ENCODE data around the gene SMO. TPM values are rescaled to one million over a fixed set of nuclear protein-coding genes. Genes with fewer than 3 reads are reported as not detected.

SMO gene
- total RNA-seq, 1 experiment from 2014 or later, result 2.9 TPM

DNA sequence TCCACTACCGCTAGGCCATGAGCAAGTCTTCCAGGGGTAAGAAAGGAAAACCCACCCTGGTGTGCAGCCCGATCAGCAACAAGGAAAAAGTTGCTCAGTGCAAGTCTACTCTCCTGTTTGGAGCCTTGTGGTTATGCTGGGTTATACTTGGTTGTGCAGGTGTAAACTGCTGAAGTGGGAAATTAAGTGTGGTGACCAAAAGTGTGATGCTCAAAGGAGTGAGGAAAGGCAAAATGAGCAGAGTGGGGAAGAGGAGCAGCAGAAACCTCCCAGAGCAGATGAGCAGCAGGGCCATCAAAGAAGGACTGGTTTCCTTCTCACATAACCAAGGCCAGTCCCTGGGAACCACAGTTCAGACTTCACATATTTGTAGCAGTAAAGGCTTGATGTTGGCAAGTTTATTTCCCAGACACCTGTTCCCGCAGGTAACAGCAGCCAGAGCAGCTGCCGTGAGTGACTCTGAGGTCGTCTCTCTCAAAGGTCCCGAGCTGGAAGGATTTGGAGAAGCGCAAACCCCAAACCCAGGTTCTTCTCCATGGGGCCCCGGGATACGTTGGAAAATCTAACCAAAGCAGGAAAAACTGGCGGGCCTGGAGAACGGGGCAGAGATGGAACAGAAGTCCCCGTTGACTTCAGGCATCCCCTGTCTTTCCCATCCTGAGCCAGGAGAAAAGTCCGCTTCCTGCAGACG lies 607 bp upstream of the SMO start:
- Histone ChIP-seq H3K4me1 (ENCODE audit: control insufficient read depth, insufficient read depth, low read length) (no peaks in the 10 kb centered on the region), H3K4me3 (ENCODE audit: low read depth in 2 of 2, low read length in 2 of 2) (peak overlapping the region; percentile 45 to 56), H3K9me3 (ENCODE audit: control insufficient read depth, insufficient read depth, low read depth, low read length) (no peaks in the 10 kb centered on the region), H3K27ac (ENCODE audit: low read length) (no peak overlapping the region), H3K27me3 (ENCODE audit: control insufficient read depth, insufficient read depth, low read length) (peaks cover 14% of the 10 kb centered on the region), H3K36me3 (ENCODE audit: control insufficient read depth, insufficient read depth, low read length) (no peaks in the 10 kb centered on the region)
- DNase-seq (ENCODE audit: low read depth, low spot score), result no peak
- POLR2A ChIA-PET, result no interaction called here
- TF ChIP-seq SIN3A (IDR thresholded peaks at IDR 0.05; ENCODE audit: borderline replicate concordance, insufficient read depth, low read depth, low read length) (no peak), POLR2AphosphoS5 (IDR thresholded peaks at IDR 0.05; ENCODE audit: low read depth, low read length) (no peak)
- TF ChIP-seq, protein P1, sequence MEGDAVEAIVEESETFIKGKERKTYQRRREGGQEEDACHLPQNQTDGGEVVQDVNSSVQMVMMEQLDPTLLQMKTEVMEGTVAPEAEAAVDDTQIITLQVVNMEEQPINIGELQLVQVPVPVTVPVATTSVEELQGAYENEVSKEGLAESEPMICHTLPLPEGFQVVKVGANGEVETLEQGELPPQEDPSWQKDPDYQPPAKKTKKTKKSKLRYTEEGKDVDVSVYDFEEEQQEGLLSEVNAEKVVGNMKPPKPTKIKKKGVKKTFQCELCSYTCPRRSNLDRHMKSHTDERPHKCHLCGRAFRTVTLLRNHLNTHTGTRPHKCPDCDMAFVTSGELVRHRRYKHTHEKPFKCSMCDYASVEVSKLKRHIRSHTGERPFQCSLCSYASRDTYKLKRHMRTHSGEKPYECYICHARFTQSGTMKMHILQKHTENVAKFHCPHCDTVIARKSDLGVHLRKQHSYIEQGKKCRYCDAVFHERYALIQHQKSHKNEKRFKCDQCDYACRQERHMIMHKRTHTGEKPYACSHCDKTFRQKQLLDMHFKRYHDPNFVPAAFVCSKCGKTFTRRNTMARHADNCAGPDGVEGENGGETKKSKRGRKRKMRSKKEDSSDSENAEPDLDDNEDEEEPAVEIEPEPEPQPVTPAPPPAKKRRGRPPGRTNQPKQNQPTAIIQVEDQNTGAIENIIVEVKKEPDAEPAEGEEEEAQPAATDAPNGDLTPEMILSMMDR (IDR thresholded peaks at IDR 0.05), result no peak
- in situ Hi-C loops (cut with HindIII; ENCODE audit: low pct_unique_long_range_greater_than_20kb, low sequenced_read_pairs) (no loop called here), intact Hi-C loops (cut with micrococcal nuclease; ENCODE audit: unreplicated experiment) (no loop called here)
- ATAC-seq, result no peak
- no TSS peak for BruUV-seq (replicated peaks)
- CTCF ChIA-PET, result interaction anchor here (1.2 kb wide), 1 partner anchor 24 kb away, joined by 3 read pairs; no protein-coding TSS in a partner anchor

DNA sequence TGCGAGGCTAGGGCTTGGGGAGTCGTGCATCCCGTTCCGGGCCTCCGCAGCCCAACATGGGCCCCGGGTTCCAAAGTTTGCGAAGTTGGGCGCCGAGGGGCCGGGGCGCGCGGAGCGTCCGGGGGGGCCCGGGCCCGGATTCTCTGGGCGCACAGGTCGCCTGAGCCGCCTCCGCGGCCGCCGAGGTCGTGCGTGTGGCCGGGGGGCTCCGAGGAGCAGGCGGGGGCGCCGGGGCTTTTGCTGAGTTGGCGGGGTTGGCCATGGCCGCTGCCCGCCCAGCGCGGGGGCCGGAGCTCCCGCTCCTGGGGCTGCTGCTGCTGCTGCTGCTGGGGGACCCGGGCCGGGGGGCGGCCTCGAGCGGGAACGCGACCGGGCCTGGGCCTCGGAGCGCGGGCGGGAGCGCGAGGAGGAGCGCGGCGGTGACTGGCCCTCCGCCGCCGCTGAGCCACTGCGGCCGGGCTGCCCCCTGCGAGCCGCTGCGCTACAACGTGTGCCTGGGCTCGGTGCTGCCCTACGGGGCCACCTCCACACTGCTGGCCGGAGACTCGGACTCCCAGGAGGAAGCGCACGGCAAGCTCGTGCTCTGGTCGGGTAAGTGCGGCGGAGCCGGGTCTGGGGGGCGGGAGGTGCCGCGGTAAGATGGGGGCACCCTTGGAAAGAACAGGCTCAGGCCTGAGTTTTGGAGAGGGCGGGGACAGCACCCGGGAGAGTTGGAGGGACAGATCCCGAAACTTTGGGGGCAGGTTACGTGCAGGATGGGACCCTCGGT lies 643 bp downstream of the SMO start:
- POLR2A ChIA-PET, result no interaction called here
- ATAC-seq, result peak; percentile 60; the same call in 1 of the 2 replicates
- Histone ChIP-seq H3K4me1 (ENCODE audit: control insufficient read depth, insufficient read depth, low read length) (no peaks in the 10 kb centered on the region), H3K36me3 (ENCODE audit: control insufficient read depth, insufficient read depth, low read length) (no peaks in the 10 kb centered on the region), H3K27ac (ENCODE audit: low read length) (no peak overlapping the region), H3K4me3 (ENCODE audit: low read depth in 2 of 2, low read length in 2 of 2) (peak overlapping the region; percentile 45 to 56), H3K9me3 (ENCODE audit: control insufficient read depth, insufficient read depth, low read depth, low read length) (no peaks in the 10 kb centered on the region), H3K27me3 (ENCODE audit: control insufficient read depth, insufficient read depth, low read length) (peaks cover 14% of the 10 kb centered on the region)
- BruUV-seq (replicated peaks), result no TSS peak
- CTCF ChIA-PET, result interaction anchor here (0.6 to 1.2 kb wide), 2 partner anchors 25 to 96 kb away, joined by 3 read pairs; no protein-coding TSS in a partner anchor
- DNase-seq (ENCODE audit: low read depth, low spot score), result no peak
- intact Hi-C loops (cut with micrococcal nuclease; ENCODE audit: unreplicated experiment), result no loop called here
- TF ChIP-seq, protein P2, sequence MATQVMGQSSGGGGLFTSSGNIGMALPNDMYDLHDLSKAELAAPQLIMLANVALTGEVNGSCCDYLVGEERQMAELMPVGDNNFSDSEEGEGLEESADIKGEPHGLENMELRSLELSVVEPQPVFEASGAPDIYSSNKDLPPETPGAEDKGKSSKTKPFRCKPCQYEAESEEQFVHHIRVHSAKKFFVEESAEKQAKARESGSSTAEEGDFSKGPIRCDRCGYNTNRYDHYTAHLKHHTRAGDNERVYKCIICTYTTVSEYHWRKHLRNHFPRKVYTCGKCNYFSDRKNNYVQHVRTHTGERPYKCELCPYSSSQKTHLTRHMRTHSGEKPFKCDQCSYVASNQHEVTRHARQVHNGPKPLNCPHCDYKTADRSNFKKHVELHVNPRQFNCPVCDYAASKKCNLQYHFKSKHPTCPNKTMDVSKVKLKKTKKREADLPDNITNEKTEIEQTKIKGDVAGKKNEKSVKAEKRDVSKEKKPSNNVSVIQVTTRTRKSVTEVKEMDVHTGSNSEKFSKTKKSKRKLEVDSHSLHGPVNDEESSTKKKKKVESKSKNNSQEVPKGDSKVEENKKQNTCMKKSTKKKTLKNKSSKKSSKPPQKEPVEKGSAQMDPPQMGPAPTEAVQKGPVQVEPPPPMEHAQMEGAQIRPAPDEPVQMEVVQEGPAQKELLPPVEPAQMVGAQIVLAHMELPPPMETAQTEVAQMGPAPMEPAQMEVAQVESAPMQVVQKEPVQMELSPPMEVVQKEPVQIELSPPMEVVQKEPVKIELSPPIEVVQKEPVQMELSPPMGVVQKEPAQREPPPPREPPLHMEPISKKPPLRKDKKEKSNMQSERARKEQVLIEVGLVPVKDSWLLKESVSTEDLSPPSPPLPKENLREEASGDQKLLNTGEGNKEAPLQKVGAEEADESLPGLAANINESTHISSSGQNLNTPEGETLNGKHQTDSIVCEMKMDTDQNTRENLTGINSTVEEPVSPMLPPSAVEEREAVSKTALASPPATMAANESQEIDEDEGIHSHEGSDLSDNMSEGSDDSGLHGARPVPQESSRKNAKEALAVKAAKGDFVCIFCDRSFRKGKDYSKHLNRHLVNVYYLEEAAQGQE (IDR thresholded peaks at IDR 0.05; ENCODE audit: insufficient read depth in 1 of 2, low read depth in 2 of 2, low read length in 1 of 2), result no peak
- no peak for TF ChIP-seq TCF7L2 (IDR thresholded peaks at IDR 0.05; ENCODE audit: low read depth, low read length)
- TF ChIP-seq SIN3A (IDR thresholded peaks at IDR 0.05; ENCODE audit: borderline replicate concordance, insufficient read depth, low read depth, low read length), result no peak
- TF ChIP-seq POLR2AphosphoS5 (IDR thresholded peaks at IDR 0.05; ENCODE audit: low read depth, low read length), result no peak
- TF ChIP-seq, protein P1 (IDR thresholded peaks at IDR 0.05), result no peak
- in situ Hi-C loops (cut with HindIII; ENCODE audit: low pct_unique_long_range_greater_than_20kb, low sequenced_read_pairs), result no loop called here
